Measurements from ENCODE around the gene GMNN. TPM values are rescaled to one million over a fixed set of nuclear protein-coding genes. Genes with fewer than 3 reads are reported as not detected.

GMNN gene
- total RNA-seq, 4 donors from 2014 or later = 8.2 to 24.8 (median 16.3) TPM

- Histone ChIP-seq H3K4me1 (no peaks in the 10 kb centered on the region), H3K9me3 (no peaks in the 10 kb centered on the region), H3K4me3 (no peak overlapping the region), H3K36me3 (no peaks in the 10 kb centered on the region), H3K27ac (no peak overlapping the region), H3K27me3 (no peaks in the 10 kb centered on the region)
- TF ChIP-seq CTCF (IDR thresholded peaks at IDR 0.05) (no peak), POLR2A (IDR thresholded peaks at IDR 0.05) (no peak)
- DNase-seq = no peak
Observed at GRCh38 chr6:24795106-24795505, 20.4 kb downstream of the GMNN start.

DNA sequence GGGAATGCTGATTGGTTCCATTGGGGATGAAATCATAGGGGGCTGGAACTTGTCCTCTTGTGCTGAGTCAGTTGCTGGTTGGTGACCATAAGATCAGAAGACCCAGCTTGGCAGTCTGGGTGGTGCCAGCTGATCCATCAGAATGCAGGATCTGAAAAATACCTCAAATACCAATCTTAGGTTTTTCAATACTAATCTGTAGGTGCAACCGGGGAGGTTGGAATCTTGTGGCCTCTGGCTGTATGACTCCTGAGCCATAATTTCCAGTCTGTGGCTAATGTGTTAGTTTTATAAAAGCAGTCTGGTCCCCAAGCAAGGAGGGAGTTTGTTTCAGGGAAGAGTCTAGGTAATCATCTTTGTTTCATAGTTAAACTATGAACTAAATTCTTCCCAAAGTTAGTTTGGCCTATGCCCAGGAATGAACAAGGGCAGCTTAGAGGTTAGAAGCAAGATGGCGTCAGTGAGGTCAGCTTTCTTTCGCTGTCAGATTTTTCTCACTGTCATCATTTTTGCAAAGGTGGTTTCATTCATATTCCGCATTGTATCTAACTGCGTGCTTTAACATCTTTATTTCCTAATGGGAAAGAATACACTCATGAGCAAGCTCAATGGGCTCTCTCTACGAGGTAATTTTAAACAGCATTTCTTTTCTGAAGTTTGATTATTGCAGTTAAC, 22.0 kb downstream of the GMNN start:
- no peak for TF ChIP-seq POLR2A (IDR thresholded peaks at IDR 0.05)
- TF ChIP-seq CTCF (IDR thresholded peaks at IDR 0.05) = no peak
- Histone ChIP-seq H3K4me3 (no peak overlapping the region), H3K9me3 (no peaks in the 10 kb centered on the region), H3K36me3 (no peaks in the 10 kb centered on the region), H3K27ac (no peak overlapping the region), H3K4me1 (no peaks in the 10 kb centered on the region), H3K27me3 (no peaks in the 10 kb centered on the region)
- DNase-seq = no peak

DNA sequence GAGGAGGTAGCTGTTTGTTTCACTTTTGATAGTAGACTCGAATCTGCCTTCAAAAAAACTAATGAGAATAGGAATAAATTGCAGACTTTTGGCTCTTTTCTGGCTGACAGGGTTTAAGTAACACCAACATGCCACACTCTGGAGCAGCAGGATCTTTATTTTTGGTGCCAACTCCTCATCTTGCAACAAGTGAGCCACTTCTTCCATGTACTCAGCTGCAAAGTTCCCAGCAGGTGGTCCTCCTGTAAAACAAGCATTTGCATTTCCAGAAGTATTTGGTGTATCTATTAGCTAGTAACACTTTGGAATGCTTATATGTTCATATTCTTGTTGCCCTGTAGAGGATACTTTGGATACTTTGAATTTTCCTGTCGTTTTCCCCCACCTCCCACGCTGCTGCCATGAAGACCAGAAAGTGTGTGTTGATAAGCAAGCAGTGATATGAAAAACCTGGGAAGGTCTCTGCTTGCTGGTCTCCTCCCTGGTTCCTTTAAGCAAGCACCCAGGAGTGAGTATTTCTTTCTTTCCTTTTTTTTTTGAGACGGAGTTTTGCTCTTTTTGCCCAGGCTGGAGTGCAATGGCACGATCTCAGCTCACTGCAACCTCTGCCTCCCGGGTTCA, 23.0 kb downstream of the GMNN start:
- no peak for TF ChIP-seq CTCF (IDR thresholded peaks at IDR 0.05)
- TF ChIP-seq POLR2A (IDR thresholded peaks at IDR 0.05) = no peak
- Histone ChIP-seq H3K4me3 (no peak overlapping the region), H3K36me3 (no peaks in the 10 kb centered on the region)

GRCh38 chr6:24798740-24799540, 24.2 kb downstream of the GMNN start, which contains the start of gene ARMH2:
TSS of gene ARMH2 (minus strand) at chr6:24798917. CDS start at chr6:24798857, 60 bp downstream.
- Histone ChIP-seq H3K4me3 (no peak within 1 kb of the TSS), H3K36me3 (no peaks in the 10 kb centered on the region), H3K27ac (no peak within 1 kb of the TSS), H3K4me1 (no peaks in the 10 kb centered on the region), H3K27me3 (no peaks in the 10 kb centered on the region), H3K9me3 (no peaks in the 10 kb centered on the region)
- TF ChIP-seq CTCF (IDR thresholded peaks at IDR 0.05) = no peak
- TF ChIP-seq POLR2A (IDR thresholded peaks at IDR 0.05) = no peak
- DNase-seq = no peak

More for the DNA sequence above, 23.0 kb downstream of the GMNN start:
- Histone ChIP-seq H3K27me3 (no peaks in the 10 kb centered on the region), H3K4me1 (no peaks in the 10 kb centered on the region), H3K9me3 (no peaks in the 10 kb centered on the region), H3K27ac (no peak overlapping the region)
- DNase-seq = no peak

GRCh38 chr6:24799541-24799915, 24.8 kb downstream of the GMNN start:
- no peak overlapping the region for H3K4me3 ChIP-seq
- DNase-seq = no peak
- H3K4me1 ChIP-seq = no peaks in the 10 kb centered on the region
- no peak overlapping the region for H3K27ac ChIP-seq
- TF ChIP-seq POLR2A (IDR thresholded peaks at IDR 0.05) (no peak), CTCF (IDR thresholded peaks at IDR 0.05) (no peak)
- H3K9me3 ChIP-seq = no peaks in the 10 kb centered on the region
- no peaks in the 10 kb centered on the region for H3K36me3 ChIP-seq
- H3K27me3 ChIP-seq = no peaks in the 10 kb centered on the region
